HEK293 (cell line): Measurements from ENCODE around the gene MSS51.

Source experiments
- ELK4 ChIP-seq: IDR thresholded peaks from 2 replicates; pipeline ENCODE4 v1.6.1; 2011; ENCODE audit warnings: mild to moderate bottlenecking, low read depth, low read length, borderline replicate concordance
- RBAK ChIP-seq: fragments of 450-650 bp; formaldehyde crosslinking; IDR thresholded peaks from 2 replicates; pipeline ENCODE4 v1.5.1; 2016; ENCODE audit warnings: missing biosample characterization, missing genetic modification characterization
- REST ChIP-seq: fragments of 450-650 bp; formaldehyde crosslinking; IDR thresholded peaks from 2 replicates; pipeline ENCODE4 v1.5.1; 2016; ENCODE audit warnings: missing biosample characterization, missing genetic modification characterization
- SP7 ChIP-seq: fragments of 450-650 bp; formaldehyde crosslinking; IDR thresholded peaks from 2 replicates; pipeline ENCODE4 v1.5.1; 2016; ENCODE audit warnings: missing biosample characterization, missing genetic modification characterization
- ZBTB17 ChIP-seq: fragments of 450-650 bp; formaldehyde crosslinking; IDR thresholded peaks from 2 replicates; pipeline ENCODE4 v1.5.1; 2016; ENCODE audit warnings: missing biosample characterization, missing genetic modification characterization
- ZBTB20 ChIP-seq: fragments of 450-650 bp; formaldehyde crosslinking; IDR thresholded peaks from 2 replicates; pipeline ENCODE4 v1.5.1; 2016; ENCODE audit warnings: missing biosample characterization, missing genetic modification characterization
- ZBTB7A ChIP-seq: fragments of 450-650 bp; formaldehyde crosslinking; IDR thresholded peaks from 2 replicates; pipeline ENCODE4 v1.5.1; 2016; ENCODE audit warnings: low read depth, missing biosample characterization, missing genetic modification characterization
- ZEB2 ChIP-seq: fragments of 450-650 bp; formaldehyde crosslinking; IDR thresholded peaks from 2 replicates; pipeline ENCODE4 v1.5.1; 2016; ENCODE audit warnings: missing biosample characterization, missing genetic modification characterization
- ZFP37 ChIP-seq: fragments of 450-650 bp; formaldehyde crosslinking; IDR thresholded peaks from 2 replicates; pipeline ENCODE4 v1.5.1; 2016; ENCODE audit warnings: missing biosample characterization, missing genetic modification characterization
- ZNF16 ChIP-seq: fragments of 450-650 bp; formaldehyde crosslinking; IDR thresholded peaks from 2 replicates; pipeline ENCODE4 v1.5.1; 2016; ENCODE audit warnings: low read depth, missing biosample characterization, missing genetic modification characterization
- ZNF292 ChIP-seq: fragments of 450-650 bp; formaldehyde crosslinking; IDR thresholded peaks from 2 replicates; pipeline ENCODE4 v1.5.1; 2016; ENCODE audit warnings: low read depth, missing biosample characterization, missing genetic modification characterization, borderline replicate concordance
- ZNF544 ChIP-seq: fragments of 450-650 bp; formaldehyde crosslinking; IDR thresholded peaks from 2 replicates; pipeline ENCODE4 v1.5.0; 2017; ENCODE audit warnings: missing biosample characterization, missing genetic modification characterization
- ZNF704 ChIP-seq: fragments of 450-650 bp; formaldehyde crosslinking; IDR thresholded peaks from 2 replicates; pipeline ENCODE4 v1.5.1; 2016; ENCODE audit warnings: missing biosample characterization, missing genetic modification characterization
- ZNF747 ChIP-seq: fragments of 450-650 bp; formaldehyde crosslinking; IDR thresholded peaks from 2 replicates; pipeline ENCODE4 v1.5.1; 2016; ENCODE audit warnings: missing biosample characterization, missing genetic modification characterization
- ZNF792 ChIP-seq: fragments of 450-650 bp; formaldehyde crosslinking; IDR thresholded peaks from 2 replicates; pipeline ENCODE4 v1.5.1; 2016; ENCODE audit warnings: missing biosample characterization, missing genetic modification characterization
- TF ChIP-seq, protein P1 (sequence below): fragments of 450-650 bp; formaldehyde crosslinking; IDR thresholded peaks from 2 replicates; pipeline ENCODE4 v1.5.1; 2016; ENCODE audit warnings: missing biosample characterization, missing genetic modification characterization
- TF ChIP-seq, protein P2 (sequence below): fragments of 450-650 bp; formaldehyde crosslinking; IDR thresholded peaks from 2 replicates; pipeline ENCODE4 v1.5.1; 2017; ENCODE audit warnings: missing biosample characterization, mild to moderate bottlenecking, missing genetic modification characterization, moderate library complexity
- TF ChIP-seq, protein P3 (sequence below): fragments of 450-650 bp; formaldehyde crosslinking; IDR thresholded peaks from 2 replicates; pipeline ENCODE4 v1.5.1; 2017; ENCODE audit warnings: missing biosample characterization, missing genetic modification characterization
- TF ChIP-seq, protein P4 (sequence below): sonication (generic); formaldehyde crosslinking; IDR thresholded peaks from 2 replicates; pipeline ENCODE4 v1.8.1; 2022; ENCODE audit warnings: mild to moderate bottlenecking, moderate library complexity, missing genetic modification reagents
- TF ChIP-seq, protein P5 (sequence below): fragments of 450-650 bp; formaldehyde crosslinking; IDR thresholded peaks from 2 replicates; pipeline ENCODE4 v1.5.1; 2016; ENCODE audit warnings: missing biosample characterization, missing genetic modification characterization

Gene MSS51

GRCh38 chr10:73413528-73414229 is 19.7 kb downstream of the MSS51 start, which contains the start of gene ANXA7 (continued):
- TF ChIP-seq, protein P1, sequence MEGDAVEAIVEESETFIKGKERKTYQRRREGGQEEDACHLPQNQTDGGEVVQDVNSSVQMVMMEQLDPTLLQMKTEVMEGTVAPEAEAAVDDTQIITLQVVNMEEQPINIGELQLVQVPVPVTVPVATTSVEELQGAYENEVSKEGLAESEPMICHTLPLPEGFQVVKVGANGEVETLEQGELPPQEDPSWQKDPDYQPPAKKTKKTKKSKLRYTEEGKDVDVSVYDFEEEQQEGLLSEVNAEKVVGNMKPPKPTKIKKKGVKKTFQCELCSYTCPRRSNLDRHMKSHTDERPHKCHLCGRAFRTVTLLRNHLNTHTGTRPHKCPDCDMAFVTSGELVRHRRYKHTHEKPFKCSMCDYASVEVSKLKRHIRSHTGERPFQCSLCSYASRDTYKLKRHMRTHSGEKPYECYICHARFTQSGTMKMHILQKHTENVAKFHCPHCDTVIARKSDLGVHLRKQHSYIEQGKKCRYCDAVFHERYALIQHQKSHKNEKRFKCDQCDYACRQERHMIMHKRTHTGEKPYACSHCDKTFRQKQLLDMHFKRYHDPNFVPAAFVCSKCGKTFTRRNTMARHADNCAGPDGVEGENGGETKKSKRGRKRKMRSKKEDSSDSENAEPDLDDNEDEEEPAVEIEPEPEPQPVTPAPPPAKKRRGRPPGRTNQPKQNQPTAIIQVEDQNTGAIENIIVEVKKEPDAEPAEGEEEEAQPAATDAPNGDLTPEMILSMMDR (tag by site-specific recombination): peak; percentile 83
- peak; percentile 93 for TF ChIP-seq ZNF704 (tag by site-specific recombination)
- no peak for TF ChIP-seq ZNF544 (tag by site-specific recombination)
- peak; percentile 78; the same call in 1 of the 2 replicates for TF ChIP-seq ZNF792 (tag by site-specific recombination)
- peak; percentile 94 for TF ChIP-seq ZFP37
- TF ChIP-seq RBAK (tag by site-specific recombination): no peak
- TF ChIP-seq, protein P2, sequence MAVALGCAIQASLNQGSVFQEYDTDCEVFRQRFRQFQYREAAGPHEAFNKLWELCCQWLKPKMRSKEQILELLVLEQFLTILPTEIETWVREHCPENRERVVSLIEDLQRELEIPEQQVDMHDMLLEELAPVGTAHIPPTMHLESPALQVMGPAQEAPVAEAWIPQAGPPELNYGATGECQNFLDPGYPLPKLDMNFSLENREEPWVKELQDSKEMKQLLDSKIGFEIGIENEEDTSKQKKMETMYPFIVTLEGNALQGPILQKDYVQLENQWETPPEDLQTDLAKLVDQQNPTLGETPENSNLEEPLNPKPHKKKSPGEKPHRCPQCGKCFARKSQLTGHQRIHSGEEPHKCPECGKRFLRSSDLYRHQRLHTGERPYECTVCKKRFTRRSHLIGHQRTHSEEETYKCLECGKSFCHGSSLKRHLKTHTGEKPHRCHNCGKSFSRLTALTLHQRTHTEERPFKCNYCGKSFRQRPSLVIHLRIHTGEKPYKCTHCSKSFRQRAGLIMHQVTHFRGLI: peak; percentile 92
- peak; percentile 84 for TF ChIP-seq ZBTB17 (tag by site-specific recombination)
- TF ChIP-seq, protein P3, sequence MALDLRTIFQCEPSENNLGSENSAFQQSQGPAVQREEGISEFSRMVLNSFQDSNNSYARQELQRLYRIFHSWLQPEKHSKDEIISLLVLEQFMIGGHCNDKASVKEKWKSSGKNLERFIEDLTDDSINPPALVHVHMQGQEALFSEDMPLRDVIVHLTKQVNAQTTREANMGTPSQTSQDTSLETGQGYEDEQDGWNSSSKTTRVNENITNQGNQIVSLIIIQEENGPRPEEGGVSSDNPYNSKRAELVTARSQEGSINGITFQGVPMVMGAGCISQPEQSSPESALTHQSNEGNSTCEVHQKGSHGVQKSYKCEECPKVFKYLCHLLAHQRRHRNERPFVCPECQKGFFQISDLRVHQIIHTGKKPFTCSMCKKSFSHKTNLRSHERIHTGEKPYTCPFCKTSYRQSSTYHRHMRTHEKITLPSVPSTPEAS (tag by site-specific recombination): peak; percentile 31; the same call in 1 of the 2 replicates
- TF ChIP-seq ZNF747 (tag by site-specific recombination): no peak
- peak; percentile 89 for TF ChIP-seq ZBTB20 (tag by site-specific recombination)
- TF ChIP-seq, protein P4, sequence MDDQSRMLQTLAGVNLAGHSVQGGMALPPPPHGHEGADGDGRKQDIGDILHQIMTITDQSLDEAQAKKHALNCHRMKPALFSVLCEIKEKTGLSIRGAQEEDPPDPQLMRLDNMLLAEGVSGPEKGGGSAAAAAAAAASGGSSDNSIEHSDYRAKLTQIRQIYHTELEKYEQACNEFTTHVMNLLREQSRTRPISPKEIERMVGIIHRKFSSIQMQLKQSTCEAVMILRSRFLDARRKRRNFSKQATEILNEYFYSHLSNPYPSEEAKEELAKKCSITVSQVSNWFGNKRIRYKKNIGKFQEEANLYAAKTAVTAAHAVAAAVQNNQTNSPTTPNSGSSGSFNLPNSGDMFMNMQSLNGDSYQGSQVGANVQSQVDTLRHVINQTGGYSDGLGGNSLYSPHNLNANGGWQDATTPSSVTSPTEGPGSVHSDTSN (CRISPR knock-in tag): no peak; the same call in 1 of the 2 replicates
- TF ChIP-seq, protein P5, sequence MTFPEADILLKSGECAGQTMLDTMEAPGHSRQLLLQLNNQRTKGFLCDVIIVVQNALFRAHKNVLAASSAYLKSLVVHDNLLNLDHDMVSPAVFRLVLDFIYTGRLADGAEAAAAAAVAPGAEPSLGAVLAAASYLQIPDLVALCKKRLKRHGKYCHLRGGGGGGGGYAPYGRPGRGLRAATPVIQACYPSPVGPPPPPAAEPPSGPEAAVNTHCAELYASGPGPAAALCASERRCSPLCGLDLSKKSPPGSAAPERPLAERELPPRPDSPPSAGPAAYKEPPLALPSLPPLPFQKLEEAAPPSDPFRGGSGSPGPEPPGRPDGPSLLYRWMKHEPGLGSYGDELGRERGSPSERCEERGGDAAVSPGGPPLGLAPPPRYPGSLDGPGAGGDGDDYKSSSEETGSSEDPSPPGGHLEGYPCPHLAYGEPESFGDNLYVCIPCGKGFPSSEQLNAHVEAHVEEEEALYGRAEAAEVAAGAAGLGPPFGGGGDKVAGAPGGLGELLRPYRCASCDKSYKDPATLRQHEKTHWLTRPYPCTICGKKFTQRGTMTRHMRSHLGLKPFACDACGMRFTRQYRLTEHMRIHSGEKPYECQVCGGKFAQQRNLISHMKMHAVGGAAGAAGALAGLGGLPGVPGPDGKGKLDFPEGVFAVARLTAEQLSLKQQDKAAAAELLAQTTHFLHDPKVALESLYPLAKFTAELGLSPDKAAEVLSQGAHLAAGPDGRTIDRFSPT: peak; percentile 82
- peak; percentile 93 for TF ChIP-seq ZBTB7A (tag by site-specific recombination)
- TF ChIP-seq ZEB2: peak; percentile 94
- TF ChIP-seq ZNF16 (tag by site-specific recombination): no peak
- TF ChIP-seq ZNF292 (tag by site-specific recombination): no peak
- no peak for TF ChIP-seq ELK4
- peak; percentile 94 for TF ChIP-seq SP7
- TF ChIP-seq REST (tag by site-specific recombination): peak; percentile 61
